ENCODE measurements around the gene ASAP2.

DNA sequence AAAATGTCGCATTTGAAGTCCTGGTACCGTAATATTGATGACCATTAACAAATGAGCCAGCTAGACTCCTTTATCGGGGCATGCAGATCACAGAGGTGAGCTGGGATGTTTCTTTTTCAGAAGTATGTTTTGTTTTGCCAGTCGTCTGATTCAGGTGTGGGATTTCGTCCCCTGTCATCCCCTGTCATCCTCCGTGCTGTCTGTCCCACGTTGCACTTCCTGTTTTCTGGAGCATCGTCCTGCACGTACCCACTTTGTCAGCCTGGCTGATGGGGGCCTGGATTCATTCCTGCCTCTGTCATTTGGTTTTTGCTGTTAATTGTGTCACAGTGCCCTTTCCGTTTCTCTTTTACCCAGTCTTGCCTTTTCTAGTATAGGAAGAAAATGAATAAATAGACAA is 72.8 kb downstream of the ASAP2 start:
- no peak for TF ChIP-seq EP300 (conservative IDR thresholded peaks at IDR 0.05; ENCODE audit: poor library complexity, severe bottlenecking)
- TF ChIP-seq, protein P1, sequence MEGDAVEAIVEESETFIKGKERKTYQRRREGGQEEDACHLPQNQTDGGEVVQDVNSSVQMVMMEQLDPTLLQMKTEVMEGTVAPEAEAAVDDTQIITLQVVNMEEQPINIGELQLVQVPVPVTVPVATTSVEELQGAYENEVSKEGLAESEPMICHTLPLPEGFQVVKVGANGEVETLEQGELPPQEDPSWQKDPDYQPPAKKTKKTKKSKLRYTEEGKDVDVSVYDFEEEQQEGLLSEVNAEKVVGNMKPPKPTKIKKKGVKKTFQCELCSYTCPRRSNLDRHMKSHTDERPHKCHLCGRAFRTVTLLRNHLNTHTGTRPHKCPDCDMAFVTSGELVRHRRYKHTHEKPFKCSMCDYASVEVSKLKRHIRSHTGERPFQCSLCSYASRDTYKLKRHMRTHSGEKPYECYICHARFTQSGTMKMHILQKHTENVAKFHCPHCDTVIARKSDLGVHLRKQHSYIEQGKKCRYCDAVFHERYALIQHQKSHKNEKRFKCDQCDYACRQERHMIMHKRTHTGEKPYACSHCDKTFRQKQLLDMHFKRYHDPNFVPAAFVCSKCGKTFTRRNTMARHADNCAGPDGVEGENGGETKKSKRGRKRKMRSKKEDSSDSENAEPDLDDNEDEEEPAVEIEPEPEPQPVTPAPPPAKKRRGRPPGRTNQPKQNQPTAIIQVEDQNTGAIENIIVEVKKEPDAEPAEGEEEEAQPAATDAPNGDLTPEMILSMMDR (IDR thresholded peaks at IDR 0.05; ENCODE audit: poor library complexity, severe bottlenecking): no peak
